Aorta (tissue), 5 donors: ENCODE measurements around the gene IRF6. TPM values are rescaled to one million over a fixed set of nuclear protein-coding genes. Genes with fewer than 3 reads are reported as not detected.

Experiments
- ATAC-seq: fragments of 200-7000 bp; cut with Tn5 transposase; one replicate; pipeline ENCODE4 v1.9.1; 2022; ENCODE audit warnings: moderate library complexity; ENCODE audit not compliant: low FRiP score
- DNase-seq, 2 donors: peaks; one replicate each; pipeline ENCODE4 v3.0.0-alpha.2; 2020
- H3K27ac ChIP-seq, 2 donors: one replicate each; pipeline ENCODE4 v1.5.1; 2013; ENCODE audit warnings: low read length in 2 of 2, mild to moderate bottlenecking in 2 of 2, moderate library complexity in 2 of 2, control low read depth in 1 of 2, inconsistent platforms in 1 of 2, low read depth in 1 of 2
- H3K27me3 ChIP-seq, 2 donors: one replicate each; pipeline ENCODE4 v1.6.1; 2013; ENCODE audit warnings: control low read depth in 1 of 2, low read length in 1 of 2, mild to moderate bottlenecking in 1 of 2, moderate library complexity in 1 of 2; ENCODE audit not compliant: insufficient read depth in 2 of 2, control insufficient read depth in 1 of 2
- H3K36me3 ChIP-seq, 2 donors: one replicate each; pipeline ENCODE4 v1.6.1; 2013; ENCODE audit warnings: control low read depth in 1 of 2, low read length in 1 of 2, mild to moderate bottlenecking in 1 of 2; ENCODE audit not compliant: insufficient read depth in 2 of 2, control insufficient read depth in 1 of 2
- H3K4me1 ChIP-seq, 2 donors: one replicate each; pipeline ENCODE4 v1.6.1; 2013; ENCODE audit warnings: low read length in 2 of 2, control low read depth in 1 of 2, mild to moderate bottlenecking in 1 of 2, moderate library complexity in 1 of 2; ENCODE audit not compliant: insufficient read depth in 2 of 2, control insufficient read depth in 1 of 2
- H3K4me3 ChIP-seq, 2 donors: one replicate each; pipeline ENCODE4 v1.5.1; 2013; ENCODE audit warnings: low read length in 2 of 2, control low read depth in 1 of 2, mild to moderate bottlenecking in 1 of 2
- H3K9me3 ChIP-seq: one replicate; pipeline ENCODE4 v1.6.1; 2013; ENCODE audit warnings: mild to moderate bottlenecking, low read length; ENCODE audit not compliant: control insufficient read depth
- WGBS, 2 donors: extraction: QIAGEN DNeasy Blood & Tissue Kit; methylation state at CpG; one replicate each; pipeline ENCODE4 v1.1.7; 2013; 5-methylcytosine and 5-hydroxymethylcytosine counted together
- intact Hi-C, 2 donors: fragments of 100-400 bp; cut with DNase I; formaldehyde crosslinking; loops; one replicate each; pipeline versions ENCODE4 v1.14.2 to v1.15.0; 2022
- polyA plus RNA-seq, 2 donors: library from polyadenylated mRNA; stranded (reverse); fragments of 200-250 nt; gene quantifications; one replicate each; pipeline ENCODE4 v1.2.3, GENCODE V29; 2013
- total RNA-seq, 2 donors: library from RNA; stranded (reverse); fragmentation: NEBNext Ultra II Directional; extraction: Animal tissue kit (Norgen Biotek cat#: 25700); gene quantifications; one replicate each; pipeline ENCODE4 v1.2.1, GENCODE V29; 2021
- donor health status: healthy with polysubstance abuse.
- donor health status: Bipolar disorder and iron deficiency.
- donor health status: DM: no; HTN: no; CAD: no.
- donor health status: DM: no; HTN: no; CAD: no.
- donor health status: DM: yes; HTN: yes; CAD: no.

IRF6 gene
- total and polyA plus RNA-seq, 4 donors: 1.9 to 9.8 (median 3.2) TPM

DNA sequence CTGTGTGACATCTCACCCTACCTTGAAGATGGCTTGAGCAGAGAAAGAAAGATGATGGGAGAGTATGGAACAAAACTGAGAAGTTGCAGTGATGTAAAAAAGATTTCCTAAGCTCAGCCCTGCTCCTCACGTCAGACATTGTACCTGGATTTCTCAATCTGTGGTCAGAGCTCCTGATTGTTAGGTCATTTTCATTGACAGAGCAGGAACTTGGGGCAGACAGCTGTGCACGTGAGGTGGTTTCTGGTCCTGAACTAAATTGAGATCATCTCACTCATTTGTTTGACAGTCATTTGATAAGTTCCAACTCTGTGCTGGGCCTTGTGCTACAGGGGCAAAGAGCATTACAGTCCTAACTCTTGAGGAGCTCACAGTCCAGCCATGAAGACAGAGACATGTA, 39.9 kb downstream of the IRF6 start:
- H3K4me1 ChIP-seq: peaks cover 0 to 2% of the 10 kb centered on the region in 2 donors
- H3K36me3 ChIP-seq: no peaks in the 10 kb centered on the region
- H3K27ac ChIP-seq: no peak overlapping the region
- H3K9me3 ChIP-seq: no peaks in the 10 kb centered on the region
- H3K27me3 ChIP-seq: no peaks in the 10 kb centered on the region
- DNase-seq (no peak), ATAC-seq (no peak)
- WGBS, 2 donors: 84 to 87% methylated on average over 2 of the region's 2 CpGs
- intact Hi-C loops: no loop called here
- no peak overlapping the region for H3K4me3 ChIP-seq

DNA sequence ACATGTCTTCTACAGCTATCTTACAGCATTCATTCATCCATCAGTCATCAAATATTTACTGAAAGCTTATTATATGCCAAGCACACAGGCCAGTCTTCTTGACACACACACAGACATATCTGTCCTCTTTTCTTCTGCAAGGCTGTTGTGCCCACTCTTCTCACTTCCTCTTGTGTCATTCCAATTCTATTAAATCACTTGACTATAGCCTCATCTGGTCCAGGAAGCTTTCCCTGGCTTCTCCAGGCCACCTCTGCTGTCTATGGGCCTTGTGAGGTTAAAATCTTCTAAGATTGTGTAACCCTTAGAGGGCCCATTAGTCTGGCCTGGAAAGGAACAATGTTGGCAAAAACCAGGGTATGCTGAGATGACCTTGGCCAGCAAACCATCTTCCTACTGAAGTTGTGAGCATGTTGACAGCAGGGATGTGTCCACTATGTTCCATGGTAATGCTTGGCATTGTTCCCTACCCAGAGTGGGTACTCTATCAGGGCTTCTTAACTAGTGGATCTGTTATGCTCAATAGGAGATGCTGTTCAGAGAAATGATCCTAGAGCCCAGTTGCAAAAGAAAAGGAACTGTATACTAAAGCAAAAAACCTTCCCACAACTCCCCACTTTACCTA, 44.8 kb downstream of the IRF6 start:
- DNase-seq: no peak
- Histone ChIP-seq H3K27me3 (no peaks in the 10 kb centered on the region), H3K4me1 (no peaks in the 10 kb centered on the region), H3K9me3 (no peaks in the 10 kb centered on the region), H3K4me3 (no peak overlapping the region), H3K27ac (no peak overlapping the region), H3K36me3 (no peaks in the 10 kb centered on the region)
- intact Hi-C loops: no loop called here
- ATAC-seq: no peak

DNA sequence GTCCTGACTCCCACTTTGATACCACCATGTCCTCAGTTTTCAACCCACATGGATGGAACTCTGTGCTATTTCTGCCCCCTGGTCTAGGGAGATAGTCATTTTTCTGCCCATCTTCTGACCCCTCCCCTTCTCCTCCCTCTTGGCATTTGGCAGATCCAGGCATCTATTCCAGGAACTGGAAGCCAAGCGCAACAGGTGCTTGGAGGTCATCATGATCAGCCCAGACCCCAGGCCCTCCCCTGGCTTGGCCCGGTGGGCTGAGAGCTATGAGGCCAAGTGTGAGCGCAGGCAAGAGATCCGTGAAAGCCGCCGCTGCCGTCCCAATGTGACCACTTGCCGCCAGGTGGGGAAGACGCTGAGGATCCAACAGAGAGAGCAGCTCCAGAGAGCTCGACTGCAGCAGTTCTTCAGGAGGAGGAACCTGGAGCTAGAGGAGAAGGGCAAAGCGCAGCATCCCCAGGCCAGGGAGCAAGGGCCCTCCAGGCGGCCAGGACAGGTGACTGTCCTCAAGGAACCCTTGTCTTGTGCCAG, 46.0 kb downstream of the IRF6 start:
- ATAC-seq: no peak
- Histone ChIP-seq H3K9me3 (no peaks in the 10 kb centered on the region), H3K4me3 (no peak overlapping the region), H3K4me1 (no peaks in the 10 kb centered on the region), H3K36me3 (no peaks in the 10 kb centered on the region), H3K27ac (no peak overlapping the region), H3K27me3 (no peaks in the 10 kb centered on the region)
- WGBS, 2 donors: 95 to 96% methylated on average over 12 of the region's 12 CpGs
- DNase-seq: no peak
- intact Hi-C loops: no loop called here

DNA sequence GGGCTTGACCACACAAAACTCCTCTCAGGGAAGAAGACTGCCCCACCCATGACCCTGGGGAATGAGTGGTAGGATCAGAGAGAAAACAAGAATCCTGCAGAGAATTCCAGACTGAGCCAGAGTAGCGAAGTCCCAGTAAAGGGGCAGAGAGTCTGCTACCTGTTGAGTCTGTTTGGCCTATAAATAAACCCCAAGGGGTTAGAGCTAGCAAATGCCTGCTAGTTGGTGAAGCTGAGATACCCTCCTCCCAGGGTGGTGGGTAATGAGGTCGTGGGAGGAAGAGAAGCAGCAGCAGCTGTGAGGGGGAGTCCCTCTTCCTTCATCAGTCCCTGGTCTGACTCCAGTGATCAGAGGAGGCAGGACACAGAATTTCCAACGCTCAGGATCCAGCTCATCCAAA, 47.5 kb downstream of the IRF6 start:
- intact Hi-C loops: no loop called here
- H3K27me3 ChIP-seq: no peaks in the 10 kb centered on the region
- H3K36me3 ChIP-seq: no peaks in the 10 kb centered on the region
- H3K27ac ChIP-seq: no peak overlapping the region
- 65 to 79% methylated on average over 3 of the region's 3 CpGs for WGBS, 2 donors
- ATAC-seq (no peak), DNase-seq (no peak)
- H3K9me3 ChIP-seq: no peaks in the 10 kb centered on the region
- no peak overlapping the region for H3K4me3 ChIP-seq
- no peaks in the 10 kb centered on the region for H3K4me1 ChIP-seq

DNA sequence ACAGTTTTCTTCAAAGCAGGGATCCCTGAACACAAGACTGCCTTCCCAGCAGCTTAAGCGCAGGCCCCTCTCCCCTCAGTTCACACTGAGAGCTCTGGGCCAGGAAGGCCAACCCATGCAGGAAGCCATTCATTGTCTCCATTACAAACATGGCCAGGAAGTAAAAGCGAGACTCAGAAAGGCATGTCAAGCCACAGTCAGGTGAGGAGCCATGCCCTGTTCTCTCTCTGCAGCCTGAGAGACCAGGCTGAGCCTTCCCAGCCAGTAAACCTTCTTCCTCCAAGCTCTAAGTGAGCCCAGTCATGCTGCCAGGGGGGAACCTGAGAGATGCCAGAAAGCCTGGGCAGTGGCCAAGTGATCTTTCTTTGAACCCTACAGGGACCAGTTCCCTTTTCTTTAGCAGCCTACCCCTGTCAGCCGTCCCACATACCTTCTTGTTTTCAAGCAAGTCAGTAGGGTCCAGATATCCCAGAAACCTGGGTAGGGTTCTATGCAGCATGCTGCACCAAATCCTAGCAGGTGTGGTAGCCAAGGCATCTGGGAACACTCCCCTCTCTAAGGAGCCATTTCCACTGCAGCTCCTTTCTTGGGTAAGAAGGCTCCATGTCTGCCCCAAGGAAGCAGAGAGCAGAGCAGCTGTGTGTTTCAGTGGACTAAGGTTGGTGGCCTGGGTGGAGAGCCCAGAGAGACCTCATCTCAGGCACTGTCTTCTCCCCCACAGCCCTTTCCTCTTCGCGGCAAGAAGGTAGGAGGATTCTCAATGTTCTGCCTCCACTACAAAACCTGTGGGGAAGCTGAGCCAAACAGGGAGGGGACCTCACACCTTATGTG, 49.1 kb downstream of the IRF6 start:
- H3K36me3 ChIP-seq: no peaks in the 10 kb centered on the region
- DNase-seq: peak in 1 of 2 donors; percentile 68
- peak; percentile 45 for ATAC-seq
- whole genome bisulfite sequencing, 2 donors: 75 to 90% methylated on average over 5 of the region's 5 CpGs
- intact Hi-C loops: no loop called here
- no peaks in the 10 kb centered on the region for H3K4me1 ChIP-seq
- H3K4me3 ChIP-seq: no peak overlapping the region
- H3K27ac ChIP-seq: no peak overlapping the region
- H3K27me3 ChIP-seq: no peaks in the 10 kb centered on the region
- no peaks in the 10 kb centered on the region for H3K9me3 ChIP-seq

DNA sequence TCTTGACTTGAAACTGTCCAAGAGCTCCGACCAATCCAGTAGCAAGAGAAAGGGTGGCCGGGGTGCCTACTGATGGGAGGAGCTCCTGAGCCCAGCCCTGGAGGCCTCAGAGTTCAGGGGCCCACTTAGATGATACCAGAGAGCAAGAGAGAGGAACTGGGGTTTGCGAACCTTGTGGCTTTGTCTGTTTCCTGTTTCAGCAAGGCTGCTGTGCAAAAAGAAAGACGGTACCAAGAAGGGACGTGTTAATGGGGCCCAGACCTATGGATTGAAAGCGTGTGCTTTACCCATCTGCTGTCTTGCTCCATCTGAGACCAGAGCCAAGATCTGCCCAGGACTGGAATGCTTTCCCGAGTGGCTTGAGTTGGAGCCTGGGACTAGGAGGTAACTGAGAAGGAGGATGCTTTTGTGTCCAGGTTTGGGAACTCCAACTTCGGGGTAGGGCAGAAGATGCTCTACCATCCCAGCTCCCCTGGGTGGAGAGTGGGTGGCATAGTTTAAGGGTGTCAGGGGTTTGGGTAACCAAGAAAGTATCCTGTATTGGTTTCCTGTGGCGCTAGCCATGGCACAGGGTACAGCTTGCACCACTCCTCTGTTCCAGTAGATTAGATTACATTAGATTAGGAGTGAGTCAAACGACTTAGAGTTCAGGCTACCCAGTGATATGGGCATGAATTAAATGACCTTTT, 49.9 kb downstream of the IRF6 start, which contains the start of gene TRAF3IP3:
TRAF3IP3 (plus strand) TSS at position 128 of the 689 bp plus-strand sequence. CDS start 3,987 bp downstream, outside the sequence.
- Histone ChIP-seq H3K27ac (no peak within 1 kb of the TSS), H3K4me3 (no peak within 1 kb of the TSS)

DNA sequence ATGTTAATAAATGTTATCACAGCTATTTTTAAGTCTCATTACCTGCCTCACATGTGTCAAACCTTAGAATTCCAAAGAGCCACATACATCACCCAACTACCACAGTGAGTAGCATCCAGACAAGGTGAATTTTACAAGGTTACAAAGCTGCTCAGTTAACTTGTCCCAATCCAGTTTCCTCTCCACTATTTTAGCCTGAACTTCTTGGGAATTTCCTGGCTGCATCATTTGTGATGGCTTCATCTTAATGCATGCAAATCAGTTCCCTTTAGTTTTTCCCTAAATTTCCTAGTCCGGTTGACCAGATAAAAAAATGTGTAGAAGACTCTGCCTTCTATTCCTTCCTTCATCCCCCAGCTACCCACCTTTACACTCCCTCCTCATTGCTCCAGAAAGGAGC, 50.7 kb downstream of the IRF6 start:
- DNase-seq: no peak
- no peak overlapping the region for H3K4me3 ChIP-seq
- no peak overlapping the region for H3K27ac ChIP-seq
- H3K9me3 ChIP-seq: no peaks in the 10 kb centered on the region
- no peak for ATAC-seq
- 87 to 90% methylated on average over 1 of the region's 1 CpG for WGBS, 2 donors
- no peaks in the 10 kb centered on the region for H3K4me1 ChIP-seq
- H3K27me3 ChIP-seq: no peaks in the 10 kb centered on the region
- no peaks in the 10 kb centered on the region for H3K36me3 ChIP-seq
- intact Hi-C loops: no loop called here

More for the DNA sequence above, 49.9 kb downstream of the IRF6 start, which contains the start of gene TRAF3IP3:
- peak in 1 of 2 donors; percentile 73 for DNase-seq
- intact Hi-C loops: no loop called here
- ATAC-seq: peak; percentile 69
- Histone ChIP-seq H3K9me3 (no peaks in the 10 kb centered on the region), H3K4me1 (no peaks in the 10 kb centered on the region), H3K36me3 (no peaks in the 10 kb centered on the region), H3K27me3 (no peaks in the 10 kb centered on the region)
- 80 to 82% methylated on average over 10 of the region's 10 CpGs for WGBS, 2 donors

DNA sequence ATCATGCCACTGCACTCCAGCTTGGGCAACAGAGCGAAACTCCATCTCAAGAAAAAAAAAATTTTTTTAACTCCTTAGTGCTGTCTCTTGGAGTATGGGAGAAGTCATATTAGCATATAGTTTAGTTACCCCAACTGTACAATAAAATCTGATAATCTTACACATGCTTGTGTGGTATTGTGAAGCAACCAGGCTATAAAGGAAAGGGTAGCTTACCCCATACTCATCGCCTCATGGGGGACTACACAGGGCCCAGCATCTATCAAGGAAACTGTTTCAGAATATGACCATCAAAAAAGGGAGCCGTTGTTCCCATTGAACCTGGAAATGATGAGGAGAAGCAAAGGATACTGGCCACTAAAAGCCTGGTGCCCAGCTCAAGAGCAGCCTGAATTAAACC, 53.1 kb downstream of the IRF6 start:
- Histone ChIP-seq H3K27ac (no peak overlapping the region), H3K36me3 (no peaks in the 10 kb centered on the region), H3K4me1 (no peaks in the 10 kb centered on the region), H3K9me3 (no peaks in the 10 kb centered on the region), H3K4me3 (no peak overlapping the region), H3K27me3 (no peaks in the 10 kb centered on the region)
- ATAC-seq (no peak), DNase-seq (no peak)
- WGBS, 2 donors: 88 to 89% methylated on average over 3 of the region's 3 CpGs
- intact Hi-C loops: no loop called here
